ENCODE measurements around the gene RRP8.

DNA sequence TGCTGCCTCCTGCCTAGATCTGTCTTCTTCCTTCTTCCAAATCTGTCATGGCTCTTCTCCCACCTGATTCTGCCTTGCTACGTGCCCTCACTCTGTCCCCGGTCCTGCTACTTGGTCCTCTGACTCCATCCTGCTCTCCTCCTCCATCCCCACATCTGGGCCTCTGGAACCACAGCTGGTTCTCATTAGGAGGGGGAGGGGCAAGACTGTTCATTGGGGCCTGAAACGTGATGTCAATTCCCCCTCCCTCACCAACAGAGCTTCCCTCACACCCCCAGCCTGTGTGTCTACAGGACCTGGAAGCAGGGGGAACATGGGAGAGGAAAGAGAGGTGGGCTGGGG is 43.1 kb upstream of the RRP8 start:
- TF ChIP-seq, protein P1, sequence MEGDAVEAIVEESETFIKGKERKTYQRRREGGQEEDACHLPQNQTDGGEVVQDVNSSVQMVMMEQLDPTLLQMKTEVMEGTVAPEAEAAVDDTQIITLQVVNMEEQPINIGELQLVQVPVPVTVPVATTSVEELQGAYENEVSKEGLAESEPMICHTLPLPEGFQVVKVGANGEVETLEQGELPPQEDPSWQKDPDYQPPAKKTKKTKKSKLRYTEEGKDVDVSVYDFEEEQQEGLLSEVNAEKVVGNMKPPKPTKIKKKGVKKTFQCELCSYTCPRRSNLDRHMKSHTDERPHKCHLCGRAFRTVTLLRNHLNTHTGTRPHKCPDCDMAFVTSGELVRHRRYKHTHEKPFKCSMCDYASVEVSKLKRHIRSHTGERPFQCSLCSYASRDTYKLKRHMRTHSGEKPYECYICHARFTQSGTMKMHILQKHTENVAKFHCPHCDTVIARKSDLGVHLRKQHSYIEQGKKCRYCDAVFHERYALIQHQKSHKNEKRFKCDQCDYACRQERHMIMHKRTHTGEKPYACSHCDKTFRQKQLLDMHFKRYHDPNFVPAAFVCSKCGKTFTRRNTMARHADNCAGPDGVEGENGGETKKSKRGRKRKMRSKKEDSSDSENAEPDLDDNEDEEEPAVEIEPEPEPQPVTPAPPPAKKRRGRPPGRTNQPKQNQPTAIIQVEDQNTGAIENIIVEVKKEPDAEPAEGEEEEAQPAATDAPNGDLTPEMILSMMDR (IDR thresholded peaks at IDR 0.05), result no peak
- TF ChIP-seq POLR2A (IDR thresholded peaks at IDR 0.05), result no peak
